Gastrocnemius medialis (tissue), 4 donors: Measurements from ENCODE around the gene ZG16. TPM values are rescaled to one million over a fixed set of nuclear protein-coding genes. Genes with fewer than 3 reads are reported as not detected.

ENCODE experiments used
- ATAC-seq, 2 donors: fragments of 150-250 bp; one replicate each; pipeline ENCODE4 v1.9.1; 2016
- DNase-seq, 2 donors: peaks; one replicate each; pipeline ENCODE4 v3.0.0-alpha.2; 2019
- H3K27ac ChIP-seq, 4 donors: fragments of 200-600 bp; sonication (generic); 1 replicate in 1 of 4; 2 replicates in 3 of 4; pipeline ENCODE4 v1.5.1; 2016 to 2018; ENCODE audit warnings: mild to moderate bottlenecking in 2 of 4, moderate library complexity in 1 of 4
- H3K27me3 ChIP-seq, 3 donors: fragments of 200-600 bp; sonication (generic) in 2 of 3; 1 replicate in 1 of 3; 2 replicates in 2 of 3; pipeline versions ENCODE4 v1.5.1 to v1.6.0; 2016 to 2019; ENCODE audit warnings: mild to moderate bottlenecking in 1 of 3, moderate library complexity in 1 of 3
- H3K36me3 ChIP-seq, 2 donors: fragments of 200-600 bp; sonication (generic) in 1 of 2; one replicate each; pipeline ENCODE4 v1.5.1; 2017 to 2018
- H3K4me1 ChIP-seq, 2 donors: fragments of 200-600 bp; sonication (generic) in 1 of 2; one replicate each; pipeline ENCODE4 v1.5.1; 2016 to 2017; ENCODE audit warnings: mild to moderate bottlenecking in 2 of 2
- H3K4me3 ChIP-seq, 4 donors: fragments of 200-600 bp; sonication (generic) in 3 of 4; 1 replicate in 1 of 4; 2 replicates in 3 of 4; pipeline ENCODE4 v1.5.1; 2016 to 2019; ENCODE audit warnings: mild to moderate bottlenecking in 2 of 4
- H3K9me3 ChIP-seq, 3 donors: fragments of 200-600 bp; sonication (generic) in 2 of 3; 1 replicate in 1 of 3; 2 replicates in 2 of 3; pipeline ENCODE4 v1.5.1; 2016 to 2019
- CTCF ChIP-seq, 5 experiments: fragments of 450-650 bp in 3 of 5; fragments of 200-600 bp in 2 of 5; sonication (generic) in 2 of 5; IDR thresholded peaks in 4 of 5; conservative IDR thresholded peaks in 1 of 5; 1 replicate in 4 of 5; 2 replicates in 1 of 5; pipeline ENCODE4 v1.5.1; 2016 to 2019; ENCODE audit warnings: antibody characterized with exemption in 5 of 5, mild to moderate bottlenecking in 3 of 5, moderate library complexity in 3 of 5
- POLR2A ChIP-seq, 2 donors: fragments of 450-650 bp; IDR thresholded peaks; one replicate each; pipeline ENCODE4 v1.6.1; 2017; ENCODE audit warnings: antibody characterized with exemption in 2 of 2, mild to moderate bottlenecking in 2 of 2, moderate library complexity in 2 of 2
- in situ Hi-C, 4 donors: fragments of 200-750 bp; cut with MboI; loops; one replicate each; pipeline versions ENCODE4 v1.15.0 to v1.8.0; 2017; ENCODE audit warnings: low sequenced_read_pairs in 4 of 4
- intact Hi-C: fragments of 100-400 bp; cut with DNase I; formaldehyde crosslinking; loops from one replicate; pipeline ENCODE4 v1.15.1; 2023; ENCODE audit warnings: low total_unique reads
- total RNA-seq, 4 donors: library from RNA; depleted of rRNA; stranded (reverse); fragments of >200 nt; gene quantifications; one replicate each; pipeline versions ENCODE4 v1.1.0 to v1.2.3, GENCODE V29; 2016

Gene ZG16
- total RNA-seq, 4 donors from 2014 or later, result 1.7 TPM; not detected in 3

- intact Hi-C loops (loop anchor here (1.0 to 10.0 kb wide), 6 partner anchors 11 to 709 kb away; partner anchors contain the start of genes CDIPT, HIRIP3, INO80E and KIF22), in situ Hi-C loops (no loop called here)
- Histone ChIP-seq H3K9me3 (no peaks in the 10 kb centered on the region), H3K4me3 (peak within 1 kb of the TSS; percentile 78 to 96 (median 90)), H3K4me1 (peaks cover 44 to 53% of the 10 kb centered on the region in 2 donors), H3K27me3 (no peaks in the 10 kb centered on the region), H3K36me3 (peaks cover 0 to 14% of the 10 kb centered on the region in 2 donors), H3K27ac (peak within 1 kb of the TSS; percentile 91 to 99 (median 95))
- TF ChIP-seq POLR2A (IDR thresholded peaks at IDR 0.05), result peak; percentile 66 to 72
- TF ChIP-seq CTCF (IDR thresholded peaks at IDR 0.05 in 4 of 5, conservative IDR thresholded peaks at IDR 0.05 in 1 of 5), result peak; percentile 95 to 97 (median 95)
- DNase-seq, result peak; percentile 98 to 99
- ATAC-seq, result peak; percentile 79 to 83
Observed at GRCh38 chr16:29815793-29816693, 38.0 kb downstream of the ZG16 start, which contains the start of gene PAGR1. Gene PAGR1 (plus strand): TSS chr16:29816152. CDS start chr16:29816526, 374 bp downstream.

- intact Hi-C loops, result loop anchor here (1.0 to 10.0 kb wide), 6 partner anchors 12 to 708 kb away; partner anchors contain the start of genes CDIPT, HIRIP3, INO80E and KIF22
- Histone ChIP-seq H3K9me3 (no peaks in the 10 kb centered on the region), H3K4me1 (peaks cover 51 to 56% of the 10 kb centered on the region in 2 donors), H3K4me3 (peak overlapping the region; percentile 78 to 96 (median 90)), H3K27me3 (no peaks in the 10 kb centered on the region), H3K36me3 (peaks cover 0 to 14% of the 10 kb centered on the region in 2 donors), H3K27ac (peak overlapping the region; percentile 91 to 99 (median 95))
- peak in 1 of 2 donors; percentile 47 for DNase-seq
- TF ChIP-seq CTCF (IDR thresholded peaks at IDR 0.05 in 4 of 5, conservative IDR thresholded peaks at IDR 0.05 in 1 of 5) (no peak), POLR2A (IDR thresholded peaks at IDR 0.05) (no peak)
- ATAC-seq, result peak; percentile 9 to 11
- in situ Hi-C loops, result no loop called here
Observed at GRCh38 chr16:29816694-29817441, 38.8 kb downstream of the ZG16 start.

DNA sequence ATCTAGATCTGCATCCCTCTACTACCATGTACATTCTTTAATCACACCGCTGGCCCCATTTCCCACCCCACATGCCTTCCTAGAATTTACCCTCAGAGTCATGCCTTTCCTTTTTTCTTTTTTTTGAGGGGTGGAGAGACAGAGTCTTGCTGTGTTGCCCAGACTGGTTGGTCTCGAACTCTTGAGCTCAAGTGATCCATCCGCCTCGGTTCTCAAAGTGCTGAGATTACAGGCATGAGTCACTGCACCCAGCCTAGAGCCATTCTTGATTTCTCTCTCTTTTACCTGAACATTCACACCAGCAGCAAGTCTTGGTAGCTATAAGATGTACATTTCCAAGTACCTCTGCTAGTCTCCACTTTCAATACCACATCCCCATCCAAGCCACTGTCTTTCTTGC, 40.0 kb downstream of the ZG16 start:
- intact Hi-C loops (loop anchor here (5.0 to 10.0 kb wide), 2 partner anchors 179 to 707 kb away; partner anchors contain the start of genes HIRIP3, INO80E and ZNF768), in situ Hi-C loops (no loop called here)
- Histone ChIP-seq H3K4me3 (no peak overlapping the region), H3K4me1 (peaks cover 57 to 60% of the 10 kb centered on the region in 2 donors), H3K9me3 (no peaks in the 10 kb centered on the region), H3K27me3 (no peaks in the 10 kb centered on the region), H3K36me3 (peaks cover 0 to 14% of the 10 kb centered on the region in 2 donors), H3K27ac (peak overlapping the region in 1 of 4 donors; percentile 23)
- no peak for DNase-seq
- ATAC-seq, result no peak
- TF ChIP-seq POLR2A (IDR thresholded peaks at IDR 0.05), result no peak
- no peak for TF ChIP-seq CTCF (IDR thresholded peaks at IDR 0.05 in 4 of 5, conservative IDR thresholded peaks at IDR 0.05 in 1 of 5)

- Histone ChIP-seq H3K36me3 (peaks cover 0 to 14% of the 10 kb centered on the region in 2 donors), H3K27ac (peak overlapping the region in 3 of 4 donors; percentile 80 to 85 (median 85)), H3K27me3 (no peaks in the 10 kb centered on the region), H3K4me1 (peaks cover 66 to 68% of the 10 kb centered on the region in 2 donors), H3K4me3 (peak overlapping the region in 1 of 4 donors; percentile 72), H3K9me3 (no peaks in the 10 kb centered on the region)
- DNase-seq (no peak), ATAC-seq (no peak)
- in situ Hi-C loops, result no loop called here
- no peak for TF ChIP-seq POLR2A (IDR thresholded peaks at IDR 0.05)
- no peak for TF ChIP-seq CTCF (IDR thresholded peaks at IDR 0.05 in 4 of 5, conservative IDR thresholded peaks at IDR 0.05 in 1 of 5)
- intact Hi-C loops, result loop anchor here (5.0 to 10.0 kb wide), 2 partner anchors 178 to 705 kb away; partner anchors contain the start of genes HIRIP3, INO80E and ZNF768
Observed at GRCh38 chr16:29819506-29819905, 41.5 kb downstream of the ZG16 start.
